Caco-2 (cell line): Measurements from ENCODE around the gene PDE5A. TPM values are rescaled to one million over a fixed set of nuclear protein-coding genes. Genes with fewer than 3 reads are reported as not detected.

Experiments used
- BruUV-seq: library from RNA; stranded (reverse); fragments of 400-500 nt; replicated peaks from 2 replicates; lab custom pipeline; 2021; lab: Mats Ljungman, UMichigan
- CTCF ChIA-PET: fragments of 300-600 bp; sonication (Branson Sonifier 250); formaldehyde crosslinking; loops from one replicate; lab custom pipeline; 2022; ENCODE audit warnings: antibody characterized with exemption; lab: Charles Lee
- POLR2A ChIA-PET: fragments of 300-600 bp; sonication (Branson Sonifier 250); formaldehyde crosslinking; loops from one replicate; lab custom pipeline; 2022; ENCODE audit warnings: antibody characterized with exemption; lab: Charles Lee
- DNase-seq, 2 experiments: peaks; one replicate each; pipeline versions ENCODE4 v3.0.0 to v3.0.0-alpha.2; 2020 to 2022
- H3K27me3 ChIP-seq: replicated peaks from 2 replicates; pipeline ENCODE4 v1.6.0; 2011; ENCODE audit warnings: low read length; ENCODE audit not compliant: control insufficient read depth, insufficient read depth
- H3K36me3 ChIP-seq: 2 replicates; pipeline ENCODE4 v1.5.1; 2011; ENCODE audit warnings: low read length; ENCODE audit not compliant: control insufficient read depth, insufficient read depth
- H3K4me1 ChIP-seq: fragments of 250-450 bp; sonication (Bioruptor Pico); 2 replicates; pipeline ENCODE4 v1.5.1; 2020; ENCODE audit warnings: mild to moderate bottlenecking
- H3K4me3 ChIP-seq: 2 replicates; pipeline ENCODE4 v1.5.1; 2011; ENCODE audit warnings: low read depth, mild to moderate bottlenecking, control low read depth, low read length
- H3K9me3 ChIP-seq: fragments of 250-450 bp; sonication (Bioruptor Pico); 2 replicates; pipeline ENCODE4 v1.5.1; 2020; ENCODE audit warnings: mild to moderate bottlenecking, moderate library complexity
- H3K27ac Mint-ChIP-seq: one replicate; pipeline ENCODE4 v1.8.0; 2022; ENCODE audit warnings: mixed read lengths; ENCODE audit not compliant: unreplicated experiment
- H3K27me3 Mint-ChIP-seq: one replicate; pipeline ENCODE4 v1.8.0; 2022; ENCODE audit warnings: mixed read lengths; ENCODE audit not compliant: insufficient read depth, unreplicated experiment
- H3K36me3 Mint-ChIP-seq: one replicate; pipeline ENCODE4 v1.8.0; 2022; ENCODE audit warnings: mild to moderate bottlenecking, mixed read lengths; ENCODE audit not compliant: insufficient read depth, unreplicated experiment
- H3K4me1 Mint-ChIP-seq: one replicate; pipeline ENCODE4 v1.8.0; 2022; ENCODE audit warnings: low read depth, mixed read lengths; ENCODE audit not compliant: unreplicated experiment
- H3K4me3 Mint-ChIP-seq: one replicate; pipeline ENCODE4 v1.8.0; 2022; ENCODE audit warnings: mild to moderate bottlenecking, moderate library complexity, mixed read lengths; ENCODE audit not compliant: unreplicated experiment
- H3K9me3 Mint-ChIP-seq: one replicate; pipeline ENCODE4 v1.8.0; 2022; ENCODE audit warnings: mixed read lengths; ENCODE audit not compliant: unreplicated experiment
- CTCF ChIP-seq, 2 experiments: fragments of 200-600 bp in 1 of 2; IDR thresholded peaks; 1 replicate in 1 of 2; 2 replicates in 1 of 2; pipeline versions ENCODE4 v1.5.1 to v1.8.0; 2011 to 2022; ENCODE audit warnings: antibody characterized with exemption in 1 of 2, control low read depth in 1 of 2, inconsistent platforms in 1 of 2, low read depth in 1 of 2, low read length in 1 of 2, mild to moderate bottlenecking in 1 of 2, moderate library complexity in 1 of 2; ENCODE audit not compliant: insufficient read depth in 1 of 2, severe bottlenecking in 1 of 2, unreplicated experiment in 1 of 2
- intact Hi-C: fragments of 100-400 bp; cut with micrococcal nuclease; formaldehyde crosslinking; loops from one replicate; pipeline ENCODE4 v1.10.0; 2022; ENCODE audit not compliant: unreplicated experiment
- total RNA-seq: library from RNA; stranded (reverse); gene quantifications from 2 replicates; pipeline ENCODE4 v1.2.3, GENCODE V29; 2022

Gene PDE5A
- total RNA-seq, 1 experiment from 2014 or later: 7.9 TPM

- H3K4me3 Mint-ChIP-seq: no peak overlapping the region
- Histone ChIP-seq H3K9me3 (peaks cover 7% of the 10 kb centered on the region; the same call in 1 of the 2 replicates), H3K4me3 (no peak overlapping the region), H3K36me3 (peaks cover 3% of the 10 kb centered on the region), H3K27me3 (no peaks in the 10 kb centered on the region), H3K4me1 (peaks cover 14% of the 10 kb centered on the region)
- no peaks in the 10 kb centered on the region for H3K27me3 Mint-ChIP-seq
- H3K36me3 Mint-ChIP-seq: peaks cover 46% of the 10 kb centered on the region
- DNase-seq: no peak
- H3K9me3 Mint-ChIP-seq: peaks cover 31% of the 10 kb centered on the region
- H3K4me1 Mint-ChIP-seq: no peaks in the 10 kb centered on the region
- CTCF ChIA-PET: no interaction called here
- no peak for TF ChIP-seq CTCF (IDR thresholded peaks at IDR 0.05; ENCODE audit: insufficient read depth in 1 of 2, low read depth in 1 of 2, low read length in 1 of 2, severe bottlenecking in 1 of 2, unreplicated experiment in 1 of 2)
- BruUV-seq: no TSS peak
- POLR2A ChIA-PET: no interaction called here
- intact Hi-C loops: no loop called here
- no peak overlapping the region for H3K27ac Mint-ChIP-seq
Measured at GRCh38 chr4:119480331-119480730, 148.3 kb downstream of the PDE5A start.

- no peak for DNase-seq
- Mint-ChIP-seq H3K4me1 (no peaks in the 10 kb centered on the region), H3K9me3 (peaks cover 29% of the 10 kb centered on the region), H3K4me3 (no peak overlapping the region), H3K27ac (no peak overlapping the region), H3K27me3 (no peaks in the 10 kb centered on the region), H3K36me3 (peaks cover 45% of the 10 kb centered on the region)
- no TSS peak for BruUV-seq
- H3K9me3 ChIP-seq: peaks cover 7% of the 10 kb centered on the region; the same call in 1 of the 2 replicates
- POLR2A ChIA-PET: no interaction called here
- intact Hi-C loops: no loop called here
- H3K27me3 ChIP-seq: no peaks in the 10 kb centered on the region
- no peak for TF ChIP-seq CTCF (IDR thresholded peaks at IDR 0.05; ENCODE audit: insufficient read depth in 1 of 2, low read depth in 1 of 2, low read length in 1 of 2, severe bottlenecking in 1 of 2, unreplicated experiment in 1 of 2)
- H3K4me1 ChIP-seq: peaks cover 14% of the 10 kb centered on the region
- CTCF ChIA-PET: no interaction called here
- no peak overlapping the region for H3K4me3 ChIP-seq
- H3K36me3 ChIP-seq: peaks cover 3% of the 10 kb centered on the region
Measured at GRCh38 chr4:119479835-119480234, 148.8 kb downstream of the PDE5A start.

- peaks cover 51% of the 10 kb centered on the region for H3K36me3 Mint-ChIP-seq
- no peaks in the 10 kb centered on the region for H3K27me3 Mint-ChIP-seq
- CTCF ChIA-PET: interaction anchor here (1.2 kb wide), 1 partner anchor 24 kb away, joined by 3 read pairs; no protein-coding TSS in a partner anchor
Measured at GRCh38 chr4:119479180-119479808, 149.3 kb downstream of the PDE5A start.

More at GRCh38 chr4:119479180-119479808, 149.3 kb downstream of the PDE5A start:
- BruUV-seq: no TSS peak
- no peak overlapping the region for H3K4me3 ChIP-seq
- H3K4me1 Mint-ChIP-seq: no peaks in the 10 kb centered on the region
- peaks cover 6% of the 10 kb centered on the region; the same call in 1 of the 2 replicates for H3K9me3 ChIP-seq
- no peaks in the 10 kb centered on the region for H3K27me3 ChIP-seq
- peaks cover 24% of the 10 kb centered on the region for H3K9me3 Mint-ChIP-seq
- H3K36me3 ChIP-seq: peaks cover 3% of the 10 kb centered on the region
- no peak overlapping the region for H3K27ac Mint-ChIP-seq
- no peak for DNase-seq
- no peak overlapping the region for H3K4me3 Mint-ChIP-seq
- peaks cover 14% of the 10 kb centered on the region for H3K4me1 ChIP-seq
- intact Hi-C loops: no loop called here
- no peak for TF ChIP-seq CTCF (IDR thresholded peaks at IDR 0.05; ENCODE audit: insufficient read depth in 1 of 2, low read depth in 1 of 2, low read length in 1 of 2, severe bottlenecking in 1 of 2, unreplicated experiment in 1 of 2)
- POLR2A ChIA-PET: no interaction called here
